Neuronal stem cell (in vitro differentiated cells): ENCODE measurements around the gene SLCO2A1.
A peak's percentile ranks its signal among the peaks of the same experiment; 100 is the strongest.

Source experiments
- DNase-seq: peaks from one replicate; pipeline ENCODE4 v3.0.0-alpha.2; 2013; ENCODE audit warnings: low spot score
- H2AFZ ChIP-seq: one replicate; pipeline ENCODE4 v1.6.1; 2013; ENCODE audit warnings: mild to moderate bottlenecking, low read length, inconsistent platforms
- H2AK5ac ChIP-seq: 2 replicates; pipeline ENCODE4 v1.6.1; 2013; ENCODE audit warnings: low read depth, mild to moderate bottlenecking, inconsistent platforms, low read length, moderate library complexity, mixed read lengths
- H2BK120ac ChIP-seq: 2 replicates; pipeline ENCODE4 v1.6.1; 2013; ENCODE audit warnings: low read depth, mild to moderate bottlenecking, inconsistent platforms, low read length, moderate library complexity, mixed read lengths
- H2BK12ac ChIP-seq: one replicate; pipeline ENCODE4 v1.6.1; 2013; ENCODE audit warnings: low read length, inconsistent platforms
- H2BK15ac ChIP-seq: 2 replicates; pipeline ENCODE4 v1.6.1; 2013; ENCODE audit warnings: mild to moderate bottlenecking, low read length, inconsistent platforms, mixed read lengths
- H2BK5ac ChIP-seq: one replicate; pipeline ENCODE4 v1.6.1; 2013; ENCODE audit warnings: inconsistent platforms, mild to moderate bottlenecking, low read length, moderate library complexity
- H3K14ac ChIP-seq: one replicate; pipeline ENCODE4 v1.6.1; 2013; ENCODE audit warnings: low read length, inconsistent platforms
- H3K18ac ChIP-seq: 2 replicates; pipeline ENCODE4 v1.6.1; 2013; ENCODE audit warnings: low read length, inconsistent platforms
- H3K23ac ChIP-seq: 2 replicates; pipeline ENCODE4 v1.6.1; 2013; ENCODE audit warnings: low read depth, mild to moderate bottlenecking, mixed read lengths, low read length, inconsistent platforms; ENCODE audit not compliant: poor library complexity
- H3K27ac ChIP-seq: replicated peaks from 3 replicates; pipeline ENCODE4 v1.5.1; 2013; ENCODE audit warnings: low read length, inconsistent platforms
- H3K27me3 ChIP-seq, 3 experiments: 2 replicates each; pipeline ENCODE4 v1.6.1; 2013; ENCODE audit warnings: low read length in 3 of 3, mild to moderate bottlenecking in 2 of 3, inconsistent platforms in 1 of 3, low read depth in 1 of 3, mixed read lengths in 1 of 3, moderate library complexity in 1 of 3; ENCODE audit not compliant: control insufficient read depth in 3 of 3, insufficient read depth in 3 of 3
- H3K36me3 ChIP-seq, 2 donors: replicated peaks in 1 of 2; 2 replicates each; pipeline ENCODE4 v1.6.1; 2013; ENCODE audit warnings: low read length in 2 of 2; ENCODE audit not compliant: control insufficient read depth in 2 of 2, insufficient read depth in 2 of 2
- H3K4ac ChIP-seq: 2 replicates; pipeline ENCODE4 v1.6.1; 2013; ENCODE audit warnings: inconsistent platforms, mild to moderate bottlenecking, low read length, moderate library complexity
- H3K4me1 ChIP-seq, 2 donors: 1 replicate in 1 of 2; 2 replicates in 1 of 2; pipeline ENCODE4 v1.6.1; 2013; ENCODE audit warnings: low read length in 2 of 2, low read depth in 1 of 2; ENCODE audit not compliant: control insufficient read depth in 2 of 2, insufficient read depth in 1 of 2
- H3K4me2 ChIP-seq: one replicate; pipeline ENCODE4 v1.6.1; 2013; ENCODE audit warnings: mild to moderate bottlenecking, low read length, inconsistent platforms; ENCODE audit not compliant: insufficient read depth, poor library complexity, severe bottlenecking
- H3K4me3 ChIP-seq, 2 donors: 2 replicates each; pipeline ENCODE4 v1.5.1; 2013; ENCODE audit warnings: low read length in 2 of 2, mild to moderate bottlenecking in 2 of 2, inconsistent platforms in 1 of 2, moderate library complexity in 1 of 2
- H3K79me1 ChIP-seq: one replicate; pipeline ENCODE4 v1.6.1; 2013; ENCODE audit warnings: low read depth, mild to moderate bottlenecking, inconsistent platforms, low read length, moderate library complexity
- H3K9ac ChIP-seq: one replicate; pipeline ENCODE4 v1.6.1; 2013; ENCODE audit warnings: mild to moderate bottlenecking, low read depth, low read length, inconsistent platforms; ENCODE audit not compliant: poor library complexity
- H3K9me3 ChIP-seq, 2 donors: replicated peaks in 1 of 2; 2 replicates each; pipeline versions ENCODE3 to v1.6.1; 2013; ENCODE audit warnings: low read length in 2 of 2, mild to moderate bottlenecking in 2 of 2, inconsistent platforms in 1 of 2, low read depth in 1 of 2, mixed read lengths in 1 of 2, moderate library complexity in 1 of 2; ENCODE audit not compliant: control insufficient read depth in 2 of 2, insufficient read depth in 1 of 2
- H4K8ac ChIP-seq: one replicate; pipeline ENCODE4 v1.6.1; 2013; ENCODE audit warnings: low read depth, mild to moderate bottlenecking, inconsistent platforms, low read length, moderate library complexity
- H4K91ac ChIP-seq: one replicate; pipeline ENCODE4 v1.6.1; 2013; ENCODE audit warnings: low read length, low read depth, mild to moderate bottlenecking, inconsistent platforms; ENCODE audit not compliant: poor library complexity
- WGBS, 2 donors: extraction: QIAGEN DNeasy Blood & Tissue Kit; methylation state at CpG; one replicate each; pipeline ENCODE4 v1.1.7; 2013; ENCODE audit warnings: missing lambda C conversion rate in 2 of 2, mixed read lengths in 1 of 2; ENCODE audit not compliant: insufficient read length in 2 of 2, insufficient replicate concordance in 1 of 2; ENCODE audit errors: extremely low coverage in 2 of 2; 5-methylcytosine and 5-hydroxymethylcytosine counted together

Gene SLCO2A1

GRCh38 chr3:134068429-134068828 lies 38.7 kb upstream of the SLCO2A1 start:
- H2BK12ac ChIP-seq = no peak overlapping the region
- H3K23ac ChIP-seq = no peak overlapping the region
- no peak overlapping the region for H4K91ac ChIP-seq
- no CpG with 5 or more reads among the region's 7 CpGs for WGBS, 2 donors
- no peaks in the 10 kb centered on the region for H3K79me1 ChIP-seq
- no peak for DNase-seq
- no peak overlapping the region for H3K14ac ChIP-seq
- no peaks in the 10 kb centered on the region for H3K27me3 ChIP-seq
- H3K18ac ChIP-seq = peak overlapping the region; percentile 4
- H3K4me3 ChIP-seq = no peak overlapping the region
- H2BK15ac ChIP-seq = no peak overlapping the region
- H3K27ac ChIP-seq = no peak overlapping the region
- H3K9me3 ChIP-seq = no peaks in the 10 kb centered on the region
- peak overlapping the region; percentile 16 for H2AK5ac ChIP-seq
- H4K8ac ChIP-seq = no peak overlapping the region
- no peak overlapping the region for H3K9ac ChIP-seq
- no peak overlapping the region for H2BK120ac ChIP-seq
- no peak overlapping the region for H3K4ac ChIP-seq
- peaks cover 5 to 19% of the 10 kb centered on the region in 2 donors for H3K4me1 ChIP-seq
- H3K36me3 ChIP-seq = no peaks in the 10 kb centered on the region
- H2BK5ac ChIP-seq = no peak overlapping the region
- no peak overlapping the region for H3K4me2 ChIP-seq
- H2AFZ ChIP-seq = no peak overlapping the region

GRCh38 chr3:134067531-134068161 lies 37.9 kb upstream of the SLCO2A1 start:
- Histone ChIP-seq H2BK5ac (peak overlapping the region; percentile 83), H3K4ac (no peak overlapping the region), H3K14ac (no peak overlapping the region), H3K4me3 (no peak overlapping the region), H3K4me2 (no peak overlapping the region), H2AK5ac (peak overlapping the region; percentile 84), H3K36me3 (no peaks in the 10 kb centered on the region), H2BK15ac (peak overlapping the region; percentile 80), H2AFZ (no peak overlapping the region), H3K23ac (peak overlapping the region; percentile 14), H3K27ac (no peak overlapping the region), H3K79me1 (no peaks in the 10 kb centered on the region), H3K4me1 (peaks cover 5 to 19% of the 10 kb centered on the region in 2 donors), H2BK120ac (peak overlapping the region; percentile 85), H3K9ac (peak overlapping the region; percentile 31), H3K18ac (peak overlapping the region; percentile 57), H3K27me3 (no peaks in the 10 kb centered on the region), H4K8ac (no peak overlapping the region), H2BK12ac (peak overlapping the region; percentile 69), H4K91ac (no peak overlapping the region), H3K9me3 (no peaks in the 10 kb centered on the region)
- no CpG with 5 or more reads among the region's 14 CpGs for WGBS, 2 donors
- no peak for DNase-seq

- Histone ChIP-seq H3K4ac (no peak overlapping the region), H3K27ac (no peak overlapping the region), H3K36me3 (no peaks in the 10 kb centered on the region), H3K23ac (peak overlapping the region; percentile 7), H3K79me1 (no peaks in the 10 kb centered on the region), H3K14ac (peak overlapping the region; percentile 15), H3K18ac (peak overlapping the region; percentile 84), H2BK120ac (no peak overlapping the region), H3K4me1 (peaks cover 5 to 19% of the 10 kb centered on the region in 2 donors), H4K8ac (no peak overlapping the region), H2AFZ (no peak overlapping the region), H3K4me3 (no peak overlapping the region), H2BK5ac (peak overlapping the region; percentile 83), H2BK12ac (peak overlapping the region; percentile 69), H3K9ac (no peak overlapping the region), H2AK5ac (peak overlapping the region; percentile 84), H3K4me2 (no peak overlapping the region), H4K91ac (peak overlapping the region; percentile 49), H3K9me3 (no peaks in the 10 kb centered on the region), H3K27me3 (no peaks in the 10 kb centered on the region), H2BK15ac (peak overlapping the region; percentile 80)
- no CpG with 5 or more reads among the region's 8 CpGs for WGBS, 2 donors
- no peak for DNase-seq
Measured at GRCh38 chr3:134066651-134067530, 37.2 kb upstream of the SLCO2A1 start.

- H2AK5ac ChIP-seq = peak overlapping the region; percentile 67
- H2BK15ac ChIP-seq = peak overlapping the region; percentile 14
- H2BK120ac ChIP-seq = no peak overlapping the region
- H3K4me3 ChIP-seq = peak overlapping the region in 1 of 2 donors; percentile 22
- H4K91ac ChIP-seq = no peak overlapping the region
- H3K18ac ChIP-seq = peak overlapping the region; percentile 81
- H4K8ac ChIP-seq = no peak overlapping the region
- no peaks in the 10 kb centered on the region for H3K9me3 ChIP-seq
- no peak overlapping the region for H2BK5ac ChIP-seq
- H3K79me1 ChIP-seq = no peaks in the 10 kb centered on the region
- peaks cover 0 to 4% (median 0%) of the 10 kb centered on the region in 3 experiments for H3K27me3 ChIP-seq
- DNase-seq = no peak
- H3K27ac ChIP-seq = no peak overlapping the region
- H3K4me2 ChIP-seq = no peak overlapping the region
- H2AFZ ChIP-seq = no peak overlapping the region
- no peaks in the 10 kb centered on the region for H3K36me3 ChIP-seq
- peak overlapping the region; percentile 15 for H3K14ac ChIP-seq
- H2BK12ac ChIP-seq = peak overlapping the region; percentile 18
- WGBS, 2 donors = no CpG with 5 or more reads among the region's 7 CpGs
- H3K23ac ChIP-seq = peak overlapping the region; percentile 7
- H3K4me1 ChIP-seq = peaks cover 5 to 19% of the 10 kb centered on the region in 2 donors
- H3K9ac ChIP-seq = no peak overlapping the region
- H3K4ac ChIP-seq = no peak overlapping the region
Measured at GRCh38 chr3:134066158-134066541, 36.4 kb upstream of the SLCO2A1 start.
